ENCODE measurements around the gene SH3PXD2A. TPM values are rescaled to one million over a fixed set of nuclear protein-coding genes. Genes with fewer than 3 reads are reported as not detected.
A peak's percentile ranks its signal among the peaks of the same experiment; 100 is the strongest.

Gene SH3PXD2A
- total RNA-seq, 1 donor, result 58.3 TPM

- no peak overlapping the region for H3K4me3 ChIP-seq (ENCODE audit: low read depth, low read length)
- TF ChIP-seq CTCF (IDR thresholded peaks at IDR 0.05; ENCODE audit: insufficient read depth, low read depth, low read length), result no peak
- DNase-seq (ENCODE audit: low read depth), result no peak
Measured at GRCh38 chr10:103699611-103700435, 155.6 kb downstream of the SH3PXD2A start.

- H3K4me3 ChIP-seq (ENCODE audit: low read depth, low read length), result no peak overlapping the region
- DNase-seq (ENCODE audit: low read depth), result no peak
- TF ChIP-seq CTCF (IDR thresholded peaks at IDR 0.05; ENCODE audit: insufficient read depth, low read depth, low read length), result no peak
Measured at GRCh38 chr10:103698266-103698665, 157.1 kb downstream of the SH3PXD2A start.

GRCh38 chr10:103697787-103698186, 157.6 kb downstream of the SH3PXD2A start:
- no peak overlapping the region for H3K4me3 ChIP-seq (ENCODE audit: low read depth, low read length)
- DNase-seq (ENCODE audit: low read depth), result no peak
- no peak for TF ChIP-seq CTCF (IDR thresholded peaks at IDR 0.05; ENCODE audit: insufficient read depth, low read depth, low read length)

DNA sequence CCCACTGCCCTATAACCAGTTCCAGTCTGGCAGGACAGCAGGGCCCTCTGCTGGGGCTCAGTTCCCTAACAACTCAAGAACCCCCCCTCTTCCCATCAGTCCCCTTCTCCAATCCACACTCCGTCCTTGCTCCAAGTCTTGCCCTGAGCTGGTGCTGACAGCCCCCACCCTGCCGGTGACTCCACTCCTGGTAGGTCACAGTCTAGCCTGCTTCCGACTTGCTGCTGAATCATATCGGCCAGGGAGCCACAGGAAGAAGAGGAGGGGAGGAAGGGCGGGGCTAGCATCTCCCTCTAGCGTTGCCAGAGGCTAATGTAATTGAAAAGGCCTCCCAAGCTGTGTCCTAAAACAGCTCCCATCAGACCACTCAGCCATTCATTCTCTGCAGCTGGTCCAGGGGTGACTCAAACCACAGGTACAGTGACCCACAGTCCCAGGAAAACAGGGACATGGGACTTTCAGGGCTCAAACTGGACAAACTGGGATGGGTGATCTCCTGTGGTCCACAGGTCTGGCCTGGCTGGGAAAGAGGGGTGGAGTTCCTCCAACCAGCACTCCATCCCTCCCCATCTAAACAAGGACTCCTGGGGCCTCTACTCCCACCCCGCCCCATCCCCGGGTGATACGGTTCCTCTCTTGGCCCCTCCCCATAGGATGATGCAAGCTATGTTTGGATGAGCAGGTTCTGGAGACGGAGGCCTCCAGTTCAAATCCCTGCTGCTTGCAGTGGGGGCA, 158.8 kb downstream of the SH3PXD2A start:
- DNase-seq (ENCODE audit: low read depth), result peak; percentile 89
- peak; percentile 65 for TF ChIP-seq CTCF (IDR thresholded peaks at IDR 0.05; ENCODE audit: insufficient read depth, low read depth, low read length)
- no peak overlapping the region for H3K4me3 ChIP-seq (ENCODE audit: low read depth, low read length)

- H3K4me3 ChIP-seq (ENCODE audit: low read depth, low read length), result no peak overlapping the region
- no peak for TF ChIP-seq CTCF (IDR thresholded peaks at IDR 0.05; ENCODE audit: insufficient read depth, low read depth, low read length)
- DNase-seq (ENCODE audit: low read depth), result no peak
Measured at GRCh38 chr10:103696094-103696410, 159.3 kb downstream of the SH3PXD2A start.

GRCh38 chr10:103695584-103696005, 159.8 kb downstream of the SH3PXD2A start:
- TF ChIP-seq CTCF (IDR thresholded peaks at IDR 0.05; ENCODE audit: insufficient read depth, low read depth, low read length), result no peak
- DNase-seq (ENCODE audit: low read depth), result peak; percentile 79
- H3K4me3 ChIP-seq (ENCODE audit: low read depth, low read length), result no peak overlapping the region

Measured in fibroblast of villous mesenchyme (primary cell).